Right renal pelvis (tissue), 4 donors: ENCODE data around the gene HJURP. TPM values are rescaled to one million over a fixed set of nuclear protein-coding genes. Genes with fewer than 3 reads are reported as not detected.

Experiments used
- DNase-seq, 4 donors: peaks; one replicate each; pipeline ENCODE4 v3.0.0-alpha.2; 2013; ENCODE audit warnings: low read depth in 4 of 4, low spot score in 3 of 4, missing footprints in 1 of 4
- polyA plus RNA-seq, 4 donors: library from polyadenylated mRNA; unstranded; fragments of 120-200 nt; gene quantifications; one replicate each; pipeline ENCODE4 v1.2.1, GENCODE V29; 2013; ENCODE audit not compliant: insufficient read length in 4 of 4

The HJURP gene
- polyA plus RNA-seq, 4 donors, result 20.0 to 24.4 (median 23.2) TPM

GRCh38 chr2:233798335-233799086, 55.8 kb downstream of the HJURP start:
- no peak for DNase-seq

- DNase-seq, result no peak
Observed at GRCh38 chr2:233796254-233796653, 58.1 kb downstream of the HJURP start.

- no peak for DNase-seq
Observed at GRCh38 chr2:233795735-233796171, 58.6 kb downstream of the HJURP start.

GRCh38 chr2:233794128-233794658, 60.1 kb downstream of the HJURP start:
- DNase-seq, result no peak

- no peak for DNase-seq
Observed at GRCh38 chr2:233793465-233794127, 60.7 kb downstream of the HJURP start.

GRCh38 chr2:233792720-233793119, 61.6 kb downstream of the HJURP start:
- DNase-seq, result no peak

- no peak for DNase-seq
Observed at GRCh38 chr2:233791883-233792329, 62.4 kb downstream of the HJURP start.

GRCh38 chr2:233791151-233791882, 63.0 kb downstream of the HJURP start:
- no peak for DNase-seq

GRCh38 chr2:233789554-233789953, 64.8 kb downstream of the HJURP start:
- no peak for DNase-seq

Other genes with a start within 250 kb of the HJURP start
- gene UGT1A8, start 236.9 kb downstream of the HJURP start, polyA plus RNA-seq, result not detected
- under 1 TPM in 1 of 4 donors, not detected in 3; 0.03 TPM for gene UGT1A10, start 218.1 kb downstream of the HJURP start, polyA plus RNA-seq
- 1 to 10 TPM; 4.1 to 8.3 (median 5.7) TPM for gene UGT1A9, start 182.6 kb downstream of the HJURP start, polyA plus RNA-seq
- under 1 TPM in 2 of 4 donors, not detected in 2; 0.03 to 0.07 TPM for gene UGT1A7, start 172.6 kb downstream of the HJURP start, polyA plus RNA-seq
- gene UGT1A6, start 161.6 kb downstream of the HJURP start, polyA plus RNA-seq, result 1 to 10 TPM; 2.8 to 5.3 (median 3.6) TPM
- gene UGT1A5, start 141.6 kb downstream of the HJURP start, polyA plus RNA-seq, result not detected
- gene UGT1A4, start 135.8 kb downstream of the HJURP start, polyA plus RNA-seq, result under 1 TPM in 1 of 4 donors, not detected in 3; 0.03 TPM
- gene UGT1A3, start 125.5 kb downstream of the HJURP start, polyA plus RNA-seq, result under 1 TPM in 1 of 4 donors, not detected in 3; 0.06 TPM
- under 1 TPM; 0.08 to 0.29 (median 0.16) TPM for gene UGT1A1, start 94.3 kb downstream of the HJURP start, polyA plus RNA-seq
- under 1 TPM; 0.12 to 0.20 (median 0.15) TPM for gene MROH2A, start 76.2 kb downstream of the HJURP start, polyA plus RNA-seq
- gene TRPM8, start 62.8 kb upstream of the HJURP start, polyA plus RNA-seq, result under 1 TPM in 3 of 4 donors, not detected in 1; 0.10 to 0.31 (median 0.23) TPM
- gene SPP2, start 196.2 kb upstream of the HJURP start, polyA plus RNA-seq, result not detected